Endodermal cell (in vitro differentiated cells): ENCODE data around the gene WT1. TPM values are rescaled to one million over a fixed set of nuclear protein-coding genes. Genes with fewer than 3 reads are reported as not detected.

Experiments used
- DNase-seq: peaks from one replicate; pipeline ENCODE4 v3.0.0-alpha.2; 2017
- H3K27ac ChIP-seq: 2 replicates; pipeline ENCODE4 v1.5.1; 2013; ENCODE audit warnings: mild to moderate bottlenecking, low read depth, low read length, moderate library complexity
- H3K27me3 ChIP-seq: 2 replicates; pipeline ENCODE4 v1.6.1; 2013; ENCODE audit warnings: mild to moderate bottlenecking, low read length, moderate library complexity; ENCODE audit not compliant: insufficient read depth, control insufficient read depth, poor library complexity, severe bottlenecking
- H3K36me3 ChIP-seq: 2 replicates; pipeline ENCODE4 v1.7.0; 2013; ENCODE audit warnings: mild to moderate bottlenecking, low read length, moderate library complexity; ENCODE audit not compliant: control insufficient read depth, insufficient read depth
- H3K4me1 ChIP-seq: one replicate; pipeline ENCODE4 v1.7.0; 2013; ENCODE audit warnings: low read length; ENCODE audit not compliant: control insufficient read depth, insufficient read depth
- H3K4me3 ChIP-seq: 2 replicates; pipeline ENCODE4 v1.5.1; 2013; ENCODE audit warnings: mild to moderate bottlenecking, low read length, moderate library complexity
- H3K9ac ChIP-seq: 2 replicates; pipeline ENCODE4 v1.6.1; 2013; ENCODE audit warnings: mild to moderate bottlenecking, low read length, moderate library complexity; ENCODE audit not compliant: poor library complexity, severe bottlenecking; ENCODE audit errors: extremely low read depth
- H3K9me3 ChIP-seq: 2 replicates; pipeline ENCODE4 v1.6.1; 2013; ENCODE audit warnings: mild to moderate bottlenecking, low read length, moderate library complexity; ENCODE audit not compliant: control insufficient read depth
- H3K27ac Mint-ChIP-seq: 2 replicates; pipeline ENCODE4 v1.8.0; 2020; ENCODE audit warnings: mixed read lengths
- H3K27me3 Mint-ChIP-seq: 2 replicates; pipeline ENCODE4 v1.8.0; 2021; ENCODE audit warnings: mild to moderate bottlenecking, mixed read lengths; ENCODE audit not compliant: insufficient read depth
- H3K36me3 Mint-ChIP-seq: 2 replicates; pipeline ENCODE4 v1.8.0; 2020; ENCODE audit warnings: low read depth, mixed read lengths
- H3K4me1 Mint-ChIP-seq: 2 replicates; pipeline ENCODE4 v1.8.0; 2020; ENCODE audit warnings: mixed read lengths
- H3K4me3 Mint-ChIP-seq: 2 replicates; pipeline ENCODE4 v1.8.0; 2020; ENCODE audit warnings: mild to moderate bottlenecking, moderate library complexity, mixed read lengths
- H3K9me3 Mint-ChIP-seq: 2 replicates; pipeline ENCODE4 v1.8.0; 2020; ENCODE audit warnings: mild to moderate bottlenecking, mixed read lengths
- CTCF ChIP-seq: fragments of 200-600 bp; sonication (generic); conservative IDR thresholded peaks from 2 replicates; pipeline ENCODE4 v1.5.0; 2021; ENCODE audit warnings: antibody characterized with exemption, mild to moderate bottlenecking
- WGBS, 2 experiments: methylation state at CpG; one replicate each; pipeline versions ENCODE4 v1.1.5 to v1.1.7; 2013; ENCODE audit warnings: missing lambda C conversion rate in 2 of 2, mixed read lengths in 1 of 2; ENCODE audit not compliant: insufficient coverage in 1 of 2, insufficient read length in 1 of 2; 5-methylcytosine and 5-hydroxymethylcytosine counted together
- total RNA-seq, 2 donors: library from RNA; stranded (reverse); fragmentation: NEBNext Ultra II Directional in 1 of 2; extraction: Animal tissue kit (Norgen Biotek cat#: 25700) in 1 of 2; gene quantifications; 2 replicates in 1 of 2; 3 replicates in 1 of 2; pipeline ENCODE4 v1.2.1, GENCODE V29; 2021

Gene WT1
- total RNA-seq, 2 donors from 2014 or later, result 0.51 TPM; not detected in 1

GRCh38 chr11:32432565-32432964, 2.8 kb downstream of the WT1 start:
- H3K4me1 Mint-ChIP-seq, result peaks cover 24% of the 10 kb centered on the region
- Histone ChIP-seq H3K9me3 (no peaks in the 10 kb centered on the region), H3K4me1 (peaks cover 6% of the 10 kb centered on the region), H3K9ac (no peak overlapping the region), H3K36me3 (no peaks in the 10 kb centered on the region), H3K4me3 (no peak overlapping the region), H3K27ac (no peak overlapping the region), H3K27me3 (peaks cover 98% of the 10 kb centered on the region)
- H3K36me3 Mint-ChIP-seq, result no peaks in the 10 kb centered on the region
- H3K4me3 Mint-ChIP-seq, result no peak overlapping the region
- DNase-seq, result peak; percentile 48
- no peaks in the 10 kb centered on the region for H3K9me3 Mint-ChIP-seq
- no peak overlapping the region for H3K27ac Mint-ChIP-seq
- TF ChIP-seq CTCF, result no peak
- 20 to 24% methylated on average over 1 to 8 of the region's 8 CpGs for WGBS, 2 experiments
- H3K27me3 Mint-ChIP-seq, result peaks cover 98% of the 10 kb centered on the region

GRCh38 chr11:32430568-32431381, 4.6 kb downstream of the WT1 start:
- no peak overlapping the region for H3K27ac ChIP-seq
- peaks cover 98% of the 10 kb centered on the region for H3K27me3 ChIP-seq
- Mint-ChIP-seq H3K4me3 (peak overlapping the region; percentile 50), H3K27me3 (peaks cover 98% of the 10 kb centered on the region), H3K4me1 (peaks cover 18% of the 10 kb centered on the region), H3K36me3 (no peaks in the 10 kb centered on the region), H3K9me3 (no peaks in the 10 kb centered on the region), H3K27ac (no peak overlapping the region)
- H3K9me3 ChIP-seq, result no peaks in the 10 kb centered on the region
- H3K9ac ChIP-seq, result no peak overlapping the region
- peak; percentile 86 for DNase-seq
- peak overlapping the region; percentile 68 for H3K4me3 ChIP-seq
- H3K36me3 ChIP-seq, result no peaks in the 10 kb centered on the region
- H3K4me1 ChIP-seq, result no peaks in the 10 kb centered on the region
- 3 to 4% methylated on average over 10 to 59 of the region's 59 CpGs for WGBS, 2 experiments
- TF ChIP-seq CTCF, result peak; percentile 72

- no peaks in the 10 kb centered on the region for H3K36me3 ChIP-seq
- H3K4me1 Mint-ChIP-seq, result peaks cover 17% of the 10 kb centered on the region
- H3K27me3 ChIP-seq, result peaks cover 100% of the 10 kb centered on the region
- no peak overlapping the region for H3K27ac Mint-ChIP-seq
- H3K9me3 Mint-ChIP-seq, result no peaks in the 10 kb centered on the region
- 0 to 63% methylated on average over 1 to 4 of the region's 5 CpGs for WGBS, 2 experiments
- peaks cover 100% of the 10 kb centered on the region for H3K27me3 Mint-ChIP-seq
- H3K27ac ChIP-seq, result no peak overlapping the region
- no peak for TF ChIP-seq CTCF
- DNase-seq, result peak; percentile 33
- H3K36me3 Mint-ChIP-seq, result no peaks in the 10 kb centered on the region
- no peak overlapping the region for H3K9ac ChIP-seq
- H3K9me3 ChIP-seq, result no peaks in the 10 kb centered on the region
- no peak overlapping the region for H3K4me3 ChIP-seq
- H3K4me1 ChIP-seq, result no peaks in the 10 kb centered on the region
- no peak overlapping the region for H3K4me3 Mint-ChIP-seq
These were observed 5.9 kb downstream of the WT1 start for GRCh38 chr11:32429477-32429876.
